ENCODE measurements around the gene DIDO1.

- TF ChIP-seq CTCF (IDR thresholded peaks at IDR 0.05; ENCODE audit: low read depth, low read length), result no peak
- TF ChIP-seq EZH2phosphoT487 (IDR thresholded peaks at IDR 0.05; ENCODE audit: low read depth), result no peak
Measured at GRCh38 chr20:62872184-62872847, 54.0 kb downstream of the DIDO1 start.
